ENCODE results near the gene OR6Q1.

The OR6Q1 gene

DNA sequence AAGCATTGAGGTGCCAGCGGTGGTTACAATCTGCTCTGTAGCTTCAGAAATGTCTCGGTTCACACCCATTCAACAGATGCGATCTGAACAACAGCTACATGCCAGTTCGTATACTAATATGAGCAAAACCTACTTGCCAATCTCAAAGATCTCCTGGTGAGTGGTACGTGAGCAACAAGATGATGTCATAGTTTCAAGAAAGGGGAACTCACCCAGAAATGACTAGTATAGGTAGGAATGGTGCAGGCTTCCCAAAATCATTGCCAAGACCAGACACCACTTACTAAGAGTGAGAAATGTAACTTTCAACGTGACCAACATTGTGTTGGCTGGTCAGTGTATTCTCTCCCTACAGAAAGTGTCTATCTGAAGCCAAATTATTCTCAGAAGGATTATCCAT lies 31.1 kb downstream of the OR6Q1 start:
- no peak for DNase-seq (ENCODE audit: low read depth)
- TF ChIP-seq, protein P1, sequence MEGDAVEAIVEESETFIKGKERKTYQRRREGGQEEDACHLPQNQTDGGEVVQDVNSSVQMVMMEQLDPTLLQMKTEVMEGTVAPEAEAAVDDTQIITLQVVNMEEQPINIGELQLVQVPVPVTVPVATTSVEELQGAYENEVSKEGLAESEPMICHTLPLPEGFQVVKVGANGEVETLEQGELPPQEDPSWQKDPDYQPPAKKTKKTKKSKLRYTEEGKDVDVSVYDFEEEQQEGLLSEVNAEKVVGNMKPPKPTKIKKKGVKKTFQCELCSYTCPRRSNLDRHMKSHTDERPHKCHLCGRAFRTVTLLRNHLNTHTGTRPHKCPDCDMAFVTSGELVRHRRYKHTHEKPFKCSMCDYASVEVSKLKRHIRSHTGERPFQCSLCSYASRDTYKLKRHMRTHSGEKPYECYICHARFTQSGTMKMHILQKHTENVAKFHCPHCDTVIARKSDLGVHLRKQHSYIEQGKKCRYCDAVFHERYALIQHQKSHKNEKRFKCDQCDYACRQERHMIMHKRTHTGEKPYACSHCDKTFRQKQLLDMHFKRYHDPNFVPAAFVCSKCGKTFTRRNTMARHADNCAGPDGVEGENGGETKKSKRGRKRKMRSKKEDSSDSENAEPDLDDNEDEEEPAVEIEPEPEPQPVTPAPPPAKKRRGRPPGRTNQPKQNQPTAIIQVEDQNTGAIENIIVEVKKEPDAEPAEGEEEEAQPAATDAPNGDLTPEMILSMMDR (IDR thresholded peaks at IDR 0.05; ENCODE audit: low read depth, low read length, missing control alignments) = no peak
- H3K4me3 ChIP-seq (ENCODE audit: low read depth, low read length) = no peak overlapping the region

DNA sequence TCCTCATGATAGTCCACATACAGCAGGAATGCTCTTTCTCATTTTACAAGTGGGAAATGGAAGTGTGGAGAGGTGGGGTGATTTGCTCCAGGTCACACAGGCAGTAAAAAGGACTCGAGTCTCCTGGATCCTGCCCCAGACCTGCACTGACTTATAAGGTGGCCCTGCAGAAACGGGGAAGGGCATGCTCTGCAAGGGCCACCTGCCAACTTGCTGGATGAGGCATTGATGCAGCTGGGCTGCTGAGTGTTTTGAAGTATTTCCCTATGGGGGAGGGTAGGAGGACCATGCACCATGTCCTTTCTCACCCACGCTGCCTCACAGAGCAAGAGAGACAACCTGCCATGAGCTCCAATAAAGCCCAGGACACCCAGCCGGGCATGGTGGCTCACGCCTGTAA lies 36.9 kb downstream of the OR6Q1 start:
- H3K4me3 ChIP-seq (ENCODE audit: low read depth, low read length) = no peak overlapping the region
- TF ChIP-seq, protein P1 (IDR thresholded peaks at IDR 0.05; ENCODE audit: low read depth, low read length, missing control alignments) = no peak
- no peak for DNase-seq (ENCODE audit: low read depth)

- TF ChIP-seq, protein P1 (IDR thresholded peaks at IDR 0.05; ENCODE audit: low read depth, low read length, missing control alignments) = no peak
- H3K4me3 ChIP-seq (ENCODE audit: low read depth, low read length) = no peak overlapping the region
- DNase-seq (ENCODE audit: low read depth) = no peak
These were observed 37.9 kb downstream of the OR6Q1 start for GRCh38 chr11:58068655-58069054.

DNA sequence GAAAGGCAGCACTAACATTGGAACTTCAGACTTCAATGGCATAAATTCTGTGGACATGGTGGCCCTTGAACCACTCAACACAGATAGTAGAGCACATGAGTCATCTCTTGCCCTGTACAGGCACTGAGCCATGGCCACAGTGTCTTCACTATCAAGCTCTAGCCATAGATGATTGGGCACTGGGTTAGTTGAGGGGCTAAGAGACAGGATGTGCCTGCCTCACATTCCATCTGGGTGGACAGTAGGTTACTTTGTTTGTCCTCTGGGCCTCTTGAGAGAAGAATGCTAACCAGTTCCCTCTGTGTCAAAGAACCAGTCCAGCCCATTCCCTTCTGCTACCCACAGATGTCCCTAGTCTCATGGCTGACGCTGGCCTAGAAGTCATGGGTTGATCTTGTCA lies 39.8 kb downstream of the OR6Q1 start:
- TF ChIP-seq, protein P1 (IDR thresholded peaks at IDR 0.05; ENCODE audit: low read depth, low read length, missing control alignments) = no peak
- no peak for DNase-seq (ENCODE audit: low read depth)
- H3K4me3 ChIP-seq (ENCODE audit: low read depth, low read length) = no peak overlapping the region

DNA sequence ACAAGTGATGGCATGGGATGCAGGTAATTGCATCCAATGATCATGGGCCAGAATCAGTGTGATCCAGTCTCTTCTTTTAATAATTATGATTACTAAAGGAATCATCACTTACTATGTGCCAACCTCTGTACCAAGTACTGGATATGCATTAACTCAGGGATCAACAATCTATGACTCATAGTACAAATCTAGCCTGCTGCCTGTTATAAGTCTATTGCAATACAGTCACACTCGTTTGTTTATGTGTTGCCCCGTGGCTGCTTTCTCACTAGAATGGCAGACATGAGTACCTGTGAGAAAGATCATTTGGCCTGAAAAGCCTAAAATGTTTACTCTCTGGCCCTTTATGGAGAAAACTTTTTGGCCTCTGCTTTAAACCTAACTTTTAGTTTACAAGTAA lies 45.0 kb downstream of the OR6Q1 start:
- DNase-seq (ENCODE audit: low read depth) = no peak
- H3K4me3 ChIP-seq (ENCODE audit: low read depth, low read length) = no peak overlapping the region
- TF ChIP-seq, protein P1 (IDR thresholded peaks at IDR 0.05; ENCODE audit: low read depth, low read length, missing control alignments) = no peak

Data from GM12864 (cell line).